Calu3 (cell line): ENCODE results near the gene SERINC4. TPM values are rescaled to one million over a fixed set of nuclear protein-coding genes. Genes with fewer than 3 reads are reported as not detected.

Experiments used
- BruUV-seq: library from RNA; stranded (reverse); fragments of 400-500 nt; replicated peaks from 2 replicates; lab custom pipeline; 2021; lab: Mats Ljungman, UMichigan
- CTCF ChIA-PET: fragments of 300-600 bp; sonication (Branson Sonifier 250); formaldehyde crosslinking; loops from one replicate; lab custom pipeline; 2022; ENCODE audit warnings: antibody characterized with exemption; lab: Charles Lee
- DNase-seq: peaks from one replicate; pipeline ENCODE4 v3.0.0; 2022
- H3K27ac Mint-ChIP-seq: one replicate; pipeline ENCODE4 v1.8.0; 2022; ENCODE audit warnings: mixed read lengths; ENCODE audit not compliant: unreplicated experiment
- H3K27me3 Mint-ChIP-seq: one replicate; pipeline ENCODE4 v1.8.0; 2022; ENCODE audit warnings: mixed read lengths; ENCODE audit not compliant: unreplicated experiment
- H3K36me3 Mint-ChIP-seq: one replicate; pipeline ENCODE4 v1.8.0; 2022; ENCODE audit warnings: mild to moderate bottlenecking, moderate library complexity, mixed read lengths; ENCODE audit not compliant: insufficient read depth, unreplicated experiment
- H3K4me1 Mint-ChIP-seq: one replicate; pipeline ENCODE4 v1.8.0; 2022; ENCODE audit warnings: mild to moderate bottlenecking, low read depth, mixed read lengths; ENCODE audit not compliant: unreplicated experiment
- H3K4me3 Mint-ChIP-seq: one replicate; pipeline ENCODE4 v1.8.0; 2022; ENCODE audit warnings: mild to moderate bottlenecking, low read depth, moderate library complexity, mixed read lengths; ENCODE audit not compliant: unreplicated experiment
- H3K9me3 Mint-ChIP-seq: one replicate; pipeline ENCODE4 v1.8.0; 2022; ENCODE audit warnings: low read depth, mixed read lengths; ENCODE audit not compliant: unreplicated experiment
- intact Hi-C: fragments of 100-400 bp; cut with micrococcal nuclease; formaldehyde crosslinking; loops from one replicate; pipeline ENCODE4 v1.10.0; 2022; ENCODE audit not compliant: unreplicated experiment
- total RNA-seq: library from RNA; stranded (reverse); gene quantifications from 2 replicates; pipeline ENCODE4 v1.2.3, GENCODE V29; 2022
- TF ChIP-seq, protein P1 (sequence below): fragments of 200-600 bp; IDR thresholded peaks from one replicate; pipeline ENCODE4 v1.8.0; 2022; ENCODE audit warnings: antibody characterized with exemption; ENCODE audit not compliant: unreplicated experiment

The SERINC4 gene
- total RNA-seq, 1 experiment from 2014 or later, result 0.33 TPM

DNA sequence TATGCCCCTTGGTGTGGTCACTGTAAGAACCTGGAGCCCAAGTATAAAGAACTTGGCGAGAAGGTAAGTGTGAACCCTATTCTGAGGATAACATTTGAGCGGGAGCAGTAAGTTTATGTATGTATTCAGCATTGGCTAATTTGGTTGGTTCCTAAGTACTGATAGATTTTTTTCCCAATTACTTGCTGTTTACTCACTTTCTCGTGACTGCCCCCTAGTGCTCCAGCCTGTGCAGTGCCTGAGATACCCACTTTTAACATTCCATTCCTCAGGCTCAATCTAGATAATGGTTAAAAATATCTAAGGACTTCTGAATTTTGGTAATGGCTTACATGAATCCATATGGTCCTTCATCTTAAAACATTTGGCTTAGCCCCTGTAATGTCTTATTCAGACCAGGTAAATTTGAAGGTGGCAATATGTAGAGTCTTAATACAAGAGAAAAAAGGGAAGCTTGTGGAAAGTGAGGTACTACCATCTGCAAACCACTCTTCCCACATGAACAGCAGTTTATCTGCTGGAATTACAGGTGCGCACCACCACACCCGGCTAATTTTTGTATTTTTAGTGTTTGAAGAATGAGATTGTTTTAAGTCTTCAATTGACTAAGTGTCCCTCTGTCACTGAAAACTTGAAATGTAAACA, 30.3 kb downstream of the SERINC4 start:
- peaks cover 50% of the 10 kb centered on the region for H3K36me3 Mint-ChIP-seq
- no TSS peak for BruUV-seq
- TF ChIP-seq, protein P1, sequence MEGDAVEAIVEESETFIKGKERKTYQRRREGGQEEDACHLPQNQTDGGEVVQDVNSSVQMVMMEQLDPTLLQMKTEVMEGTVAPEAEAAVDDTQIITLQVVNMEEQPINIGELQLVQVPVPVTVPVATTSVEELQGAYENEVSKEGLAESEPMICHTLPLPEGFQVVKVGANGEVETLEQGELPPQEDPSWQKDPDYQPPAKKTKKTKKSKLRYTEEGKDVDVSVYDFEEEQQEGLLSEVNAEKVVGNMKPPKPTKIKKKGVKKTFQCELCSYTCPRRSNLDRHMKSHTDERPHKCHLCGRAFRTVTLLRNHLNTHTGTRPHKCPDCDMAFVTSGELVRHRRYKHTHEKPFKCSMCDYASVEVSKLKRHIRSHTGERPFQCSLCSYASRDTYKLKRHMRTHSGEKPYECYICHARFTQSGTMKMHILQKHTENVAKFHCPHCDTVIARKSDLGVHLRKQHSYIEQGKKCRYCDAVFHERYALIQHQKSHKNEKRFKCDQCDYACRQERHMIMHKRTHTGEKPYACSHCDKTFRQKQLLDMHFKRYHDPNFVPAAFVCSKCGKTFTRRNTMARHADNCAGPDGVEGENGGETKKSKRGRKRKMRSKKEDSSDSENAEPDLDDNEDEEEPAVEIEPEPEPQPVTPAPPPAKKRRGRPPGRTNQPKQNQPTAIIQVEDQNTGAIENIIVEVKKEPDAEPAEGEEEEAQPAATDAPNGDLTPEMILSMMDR, result no peak
- H3K4me3 Mint-ChIP-seq, result no peak overlapping the region
- peak; percentile 52 for DNase-seq
- H3K4me1 Mint-ChIP-seq, result no peaks in the 10 kb centered on the region
- intact Hi-C loops, result loop anchor here (2.0 kb wide), 1 partner anchor 21 kb away; no protein-coding TSS in a partner anchor
- no peaks in the 10 kb centered on the region for H3K9me3 Mint-ChIP-seq
- no peak overlapping the region for H3K27ac Mint-ChIP-seq
- no peaks in the 10 kb centered on the region for H3K27me3 Mint-ChIP-seq
- CTCF ChIA-PET, result interaction anchor here (0.5 kb wide), 1 partner anchor 30 kb away, joined by 5 read pairs; no protein-coding TSS in a partner anchor

DNA sequence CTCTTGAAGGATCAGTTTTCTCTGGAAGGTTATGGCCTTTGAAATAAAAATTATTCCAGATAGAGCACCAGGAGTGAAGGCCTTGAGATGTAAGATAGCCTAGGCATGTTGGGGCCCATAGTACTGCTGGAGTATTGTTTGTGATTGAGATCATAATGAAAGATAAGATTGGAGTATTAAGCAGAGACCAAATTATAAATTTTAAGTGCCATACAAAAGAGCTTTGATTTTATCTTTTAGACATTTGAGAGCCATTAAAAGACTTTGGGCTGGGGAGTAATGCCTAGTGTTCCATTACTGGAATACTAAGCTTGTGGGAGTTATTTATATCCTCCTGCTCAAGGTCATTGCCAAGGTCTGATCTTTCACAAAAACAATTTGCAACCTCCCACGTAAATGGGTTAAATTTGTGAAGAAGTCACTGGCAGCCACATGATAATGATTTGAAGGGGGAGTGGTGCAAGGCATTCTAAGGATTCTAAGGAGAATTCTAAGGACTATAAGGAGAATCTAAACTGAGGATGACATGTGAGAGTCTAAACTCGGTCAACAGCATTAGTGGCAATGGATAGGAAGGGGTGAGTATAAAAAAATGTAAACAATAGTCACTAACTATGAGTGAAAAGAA, 36.1 kb downstream of the SERINC4 start:
- intact Hi-C loops, result no loop called here
- H3K36me3 Mint-ChIP-seq, result peaks cover 43% of the 10 kb centered on the region
- no TSS peak for BruUV-seq
- H3K4me3 Mint-ChIP-seq, result no peak overlapping the region
- no peaks in the 10 kb centered on the region for H3K9me3 Mint-ChIP-seq
- H3K27me3 Mint-ChIP-seq, result no peaks in the 10 kb centered on the region
- TF ChIP-seq, protein P1, result no peak
- H3K4me1 Mint-ChIP-seq, result no peaks in the 10 kb centered on the region
- CTCF ChIA-PET, result no interaction called here
- no peak overlapping the region for H3K27ac Mint-ChIP-seq
- no peak for DNase-seq

DNA sequence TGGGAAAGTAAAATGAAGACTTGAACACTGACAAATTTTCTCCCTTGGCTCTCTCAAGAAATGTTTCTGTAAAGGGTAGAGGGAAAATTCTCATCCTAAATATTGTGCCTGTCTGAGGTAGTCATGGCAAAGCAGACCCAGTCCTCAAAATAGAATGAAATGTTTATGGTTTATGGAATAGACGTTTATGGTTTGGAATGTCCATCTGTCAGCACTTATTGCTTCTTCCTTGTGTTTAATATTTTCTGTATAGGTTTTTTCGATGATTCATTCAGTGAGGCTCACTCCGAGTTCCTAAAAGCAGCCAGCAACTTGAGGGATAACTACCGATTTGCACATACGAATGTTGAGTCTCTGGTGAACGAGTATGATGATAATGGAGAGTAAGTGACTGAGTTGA, 37.2 kb downstream of the SERINC4 start:
- TF ChIP-seq, protein P1, result no peak
- no peaks in the 10 kb centered on the region for H3K4me1 Mint-ChIP-seq
- no TSS peak for BruUV-seq
- CTCF ChIA-PET, result no interaction called here
- DNase-seq, result no peak
- no peak overlapping the region for H3K27ac Mint-ChIP-seq
- no peak overlapping the region for H3K4me3 Mint-ChIP-seq
- intact Hi-C loops, result no loop called here
- no peaks in the 10 kb centered on the region for H3K27me3 Mint-ChIP-seq
- H3K9me3 Mint-ChIP-seq, result no peaks in the 10 kb centered on the region
- peaks cover 33% of the 10 kb centered on the region for H3K36me3 Mint-ChIP-seq

DNA sequence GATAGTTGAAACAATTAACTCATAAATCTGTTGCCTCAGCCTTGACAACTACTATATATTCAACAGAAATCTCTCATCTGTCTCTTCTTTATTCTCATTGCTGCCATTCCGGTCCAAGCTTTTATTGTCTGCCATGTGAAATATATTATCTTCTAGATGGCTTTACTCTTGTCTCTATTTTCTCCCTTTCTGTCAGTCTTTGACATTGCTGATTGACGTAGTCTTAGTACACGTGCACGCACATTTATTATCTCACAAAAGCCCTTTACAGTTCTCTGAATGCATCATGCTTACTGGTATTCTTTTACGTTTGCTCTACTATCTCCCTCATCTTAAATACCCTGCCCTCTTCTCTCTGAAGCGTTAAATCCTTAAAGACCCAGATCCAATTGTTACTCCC, 48.1 kb downstream of the SERINC4 start:
- peaks cover 18% of the 10 kb centered on the region for H3K4me1 Mint-ChIP-seq
- CTCF ChIA-PET, result no interaction called here
- no peak for DNase-seq
- no peak overlapping the region for H3K27ac Mint-ChIP-seq
- no peak overlapping the region for H3K4me3 Mint-ChIP-seq
- intact Hi-C loops, result no loop called here
- no peaks in the 10 kb centered on the region for H3K27me3 Mint-ChIP-seq
- BruUV-seq, result no TSS peak
- TF ChIP-seq, protein P1, result no peak
- peaks cover 40% of the 10 kb centered on the region for H3K36me3 Mint-ChIP-seq
- H3K9me3 Mint-ChIP-seq, result no peaks in the 10 kb centered on the region
